ENCODE data around the gene HPS4.

DNA sequence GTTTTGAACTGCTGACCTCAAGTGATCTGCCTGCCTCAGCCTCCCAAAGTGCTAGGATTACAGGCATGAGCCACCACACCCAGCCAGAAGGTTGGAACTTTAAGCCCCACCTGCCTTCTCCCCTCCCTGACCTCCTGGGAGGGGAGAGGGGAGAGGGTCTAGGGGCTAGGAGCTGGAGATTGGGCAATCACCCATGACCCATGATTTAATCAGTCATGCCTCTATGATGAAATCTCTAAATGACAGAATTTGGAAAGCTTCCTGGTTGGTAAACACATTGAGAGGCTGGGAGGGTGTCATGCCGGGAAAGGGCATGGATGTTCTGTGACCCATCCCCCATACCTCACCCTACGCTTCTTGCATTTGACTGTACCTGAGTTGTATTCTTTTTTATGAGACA is 45.8 kb upstream of the HPS4 start:
- TF ChIP-seq CTCF (IDR thresholded peaks at IDR 0.05) (no peak), POLR2AphosphoS5 (IDR thresholded peaks at IDR 0.05) (no peak)
